ENCODE measurements around the gene ZBTB1. TPM values are rescaled to one million over a fixed set of nuclear protein-coding genes. Genes with fewer than 3 reads are reported as not detected.

ZBTB1 gene
- total and polyA plus RNA-seq, 10 of the 15 experiments (the other 5 are each of a cell fraction or from before 2014, with no cell fraction given), result 12.3 to 127 (median 40.0) TPM

GRCh38 chr14:64474041-64474440 lies 30.5 kb upstream of the ZBTB1 start:
- RAD21 ChIA-PET (ENCODE audit: unreplicated experiment), result interaction anchor here (0.6 to 1.2 kb wide), 4 partner anchors 10 to 35 kb away, joined by 3 to 11 read pairs (median 4); no protein-coding TSS in a partner anchor
- Histone ChIP-seq H2AFZ (ENCODE audit: control insufficient read depth, low read depth, low read length) (no peak overlapping the region), H3K27me3 (replicated peaks in 1 of 2; ENCODE audit: control insufficient read depth in 2 of 2, insufficient read depth in 2 of 2, low read length in 1 of 2) (no peaks in the 10 kb centered on the region), H3K4me2 (ENCODE audit: control insufficient read depth, insufficient read depth) (peak overlapping the region; percentile 47; the same call in 1 of the 2 replicates), H3K9me3 (replicated peaks; ENCODE audit: control insufficient read depth, insufficient read depth, low read length) (no peaks in the 10 kb centered on the region), H3K4me1 (ENCODE audit: control insufficient read depth, insufficient read depth, low read length) (peaks cover 8% of the 10 kb centered on the region), H3K4me3 (no peak overlapping the region), H4K20me1 (ENCODE audit: control insufficient read depth, insufficient read depth) (no peaks in the 10 kb centered on the region), H3K27ac (ENCODE audit: control insufficient read depth, insufficient read depth) (no peak overlapping the region), H3K79me2 (ENCODE audit: control insufficient read depth, insufficient read depth, low read length) (no peaks in the 10 kb centered on the region; the same call in 1 of the 2 replicates), H3K9ac (ENCODE audit: control insufficient read depth, insufficient read depth, low read length) (no peak overlapping the region), H3K36me3 (ENCODE audit: control insufficient read depth in 2 of 2, insufficient read depth in 2 of 2, low read length in 1 of 2) (no peaks in the 10 kb centered on the region)
- BruUV-seq (replicated peaks), result no TSS peak
- intact Hi-C loops (cut with micrococcal nuclease; ENCODE audit: unreplicated experiment) (no loop called here), in situ Hi-C loops (cut with MboI) (no loop called here)
- no peak for DNase-seq (ENCODE audit: low read depth, low spot score)
- WGBS (ENCODE audit: insufficient coverage, insufficient replicate concordance, low lambda C conversion rate, missing lambda C conversion rate), result 0% methylated on average over 2 of the region's 2 CpGs
- POLR2A ChIA-PET, result interaction anchor here (1.0 kb wide), 1 partner anchor 9 kb away, joined by 3 read pairs; no protein-coding TSS in a partner anchor
- SMC1A ChIA-PET (ENCODE audit: uncharacterized antibody, unreplicated experiment), result interaction anchor here (0.8 to 2.8 kb wide), 12 partner anchors 8 to 162 kb away, joined by 3 to 14 read pairs (median 4); no protein-coding TSS in a partner anchor
- CTCF ChIA-PET, result interaction anchor here (0.6 to 9.8 kb wide), 5 partner anchors 13 to 130 kb away, joined by 3 to 244 read pairs (median 4); no protein-coding TSS in a partner anchor
- no peak for TF ChIP-seq RCOR1 (conservative IDR thresholded peaks at IDR 0.05; ENCODE audit: low read depth, low read length)
- no peak for TF ChIP-seq CEBPB (IDR thresholded peaks at IDR 0.05; ENCODE audit: borderline replicate concordance in 1 of 2, low read depth in 2 of 2, low read length in 2 of 2)
- TF ChIP-seq MTA2 (IDR thresholded peaks at IDR 0.05; ENCODE audit: low read depth), result peak; percentile 66
- no peak for TF ChIP-seq TCF12 (IDR thresholded peaks at IDR 0.05; ENCODE audit: low read depth, low read length)
- TF ChIP-seq EGR1 (IDR thresholded peaks at IDR 0.05; ENCODE audit: borderline replicate concordance in 1 of 2, low read depth in 2 of 2, low read length in 2 of 2), result no peak
- TF ChIP-seq JUNB (IDR thresholded peaks at IDR 0.05), result peak; percentile 68
- no peak for TF ChIP-seq ZNF274 (IDR thresholded peaks at IDR 0.05; ENCODE audit: insufficient read depth, insufficient read length)
- TF ChIP-seq E2F4 (IDR thresholded peaks at IDR 0.05; ENCODE audit: low read depth, low read length), result no peak
- no peak for TF ChIP-seq BHLHE40 (IDR thresholded peaks at IDR 0.05; ENCODE audit: borderline replicate concordance in 1 of 2, low read depth in 2 of 2, low read length in 1 of 2)
- no peak for FAIRE-seq
- peak; percentile 57 for ATAC-seq

Data from GM12878 (cell line).